Activated T-cell treated with anti-CD3 and anti-CD28 coated beads for 4 hours (primary cell): ENCODE results near the gene ZBTB45.
"Not testable (repeated sequence)": the region's sequence is repeated elsewhere in the genome, so short reads cannot be mapped to it uniquely, and the experiment has no call there.

Experiments
- DNase-seq: peaks from one replicate; pipeline ENCODE4 v3.0.0-alpha.2; 2020

The ZBTB45 gene

GRCh38 chr19:58510084-58510862 is 9.3 kb downstream of the ZBTB45 start:
- no peak for DNase-seq

- DNase-seq = no peak
Observed at GRCh38 chr19:58509731-58510083, 9.9 kb downstream of the ZBTB45 start.

GRCh38 chr19:58507602-58508223 is 11.9 kb downstream of the ZBTB45 start:
- not testable (repeated sequence) for DNase-seq

GRCh38 chr19:58500242-58500641 is 19.4 kb downstream of the ZBTB45 start:
- no peak for DNase-seq

- DNase-seq = peak; percentile 97
Observed at GRCh38 chr19:58499021-58499927, 20.3 kb downstream of the ZBTB45 start.

- no peak for DNase-seq
Observed at GRCh38 chr19:58498316-58499020, 21.1 kb downstream of the ZBTB45 start.

- DNase-seq = no peak
Observed at GRCh38 chr19:58497634-58498170, 21.9 kb downstream of the ZBTB45 start.

- no peak for DNase-seq
Observed at GRCh38 chr19:58492265-58492664, 27.3 kb downstream of the ZBTB45 start.

- no peak for DNase-seq
Observed at GRCh38 chr19:58491393-58491792, 28.2 kb downstream of the ZBTB45 start.

- DNase-seq = not testable (repeated sequence)
Observed at GRCh38 chr19:58484349-58484748, 35.3 kb downstream of the ZBTB45 start.

GRCh38 chr19:58483776-58484175 is 35.8 kb downstream of the ZBTB45 start:
- no peak for DNase-seq

- DNase-seq = no peak
Observed at GRCh38 chr19:58482372-58482771, 37.2 kb downstream of the ZBTB45 start.

GRCh38 chr19:58480831-58481230 is 38.8 kb downstream of the ZBTB45 start:
- DNase-seq = no peak

- no peak for DNase-seq
Observed at GRCh38 chr19:58480481-58480830, 39.2 kb downstream of the ZBTB45 start.

- no peak for DNase-seq
Observed at GRCh38 chr19:58479736-58480480, 39.7 kb downstream of the ZBTB45 start.

- no peak for DNase-seq
Observed at GRCh38 chr19:58479303-58479702, 40.3 kb downstream of the ZBTB45 start.

GRCh38 chr19:58477871-58478270 is 41.7 kb downstream of the ZBTB45 start:
- DNase-seq = no peak

- no peak for DNase-seq
Observed at GRCh38 chr19:58477130-58477529, 42.5 kb downstream of the ZBTB45 start.

- DNase-seq = no peak
Observed at GRCh38 chr19:58476498-58477015, 43.1 kb downstream of the ZBTB45 start.

- DNase-seq = peak; percentile 89
Observed at GRCh38 chr19:58475714-58476497, 43.7 kb downstream of the ZBTB45 start, which contains the start of gene ZNF446. Gene ZNF446, plus strand, starts transcription at chr19:58476352. Its CDS starts 867 bp downstream, at chr19:58477219.
